GM23248 (cell line): ENCODE measurements around the gene ZFYVE19. TPM values are rescaled to one million over a fixed set of nuclear protein-coding genes. Genes with fewer than 3 reads are reported as not detected.

ENCODE experiments used
- DNase-seq: peaks from one replicate; pipeline ENCODE4 v3.0.0-alpha.2; 2015
- H2AFZ ChIP-seq: fragments of 200-600 bp; sonication (generic); 2 replicates; pipeline ENCODE4 v1.6.1; 2016; ENCODE audit warnings: antibody characterized with exemption
- H3F3A ChIP-seq: fragments of 200-600 bp; sonication (generic); 2 replicates; pipeline ENCODE4 v1.6.1; 2016; ENCODE audit warnings: mild to moderate bottlenecking, antibody characterized with exemption, mixed run types; ENCODE audit not compliant: insufficient read depth
- H3K27ac ChIP-seq: fragments of 200-600 bp; sonication (generic); 2 replicates; pipeline ENCODE4 v1.5.1; 2016; ENCODE audit warnings: mild to moderate bottlenecking
- H3K27me3 ChIP-seq: fragments of 200-600 bp; sonication (generic); replicated peaks from 2 replicates; pipeline ENCODE4 v1.6.1; 2016; ENCODE audit warnings: mild to moderate bottlenecking; ENCODE audit not compliant: insufficient read depth
- H3K36me3 ChIP-seq: fragments of 200-600 bp; sonication (generic); 2 replicates; pipeline ENCODE4 v1.6.1; 2016; ENCODE audit warnings: low read depth, mild to moderate bottlenecking
- H3K4me1 ChIP-seq: fragments of 200-600 bp; sonication (generic); 2 replicates; pipeline ENCODE4 v1.6.1; 2016; ENCODE audit warnings: mild to moderate bottlenecking; ENCODE audit not compliant: insufficient read depth
- H3K4me2 ChIP-seq: fragments of 200-600 bp; sonication (generic); one replicate; pipeline ENCODE4 v1.6.1; 2016; ENCODE audit warnings: mild to moderate bottlenecking; ENCODE audit not compliant: unreplicated experiment
- H3K4me3 ChIP-seq: fragments of 200-600 bp; sonication (generic); 2 replicates; pipeline ENCODE4 v1.5.1; 2016; ENCODE audit warnings: mild to moderate bottlenecking
- H3K79me2 ChIP-seq: fragments of 200-600 bp; sonication (generic); 2 replicates; pipeline ENCODE4 v1.6.1; 2016; ENCODE audit warnings: mild to moderate bottlenecking; ENCODE audit not compliant: insufficient read depth
- H3K9ac ChIP-seq: fragments of 200-600 bp; sonication (generic); 2 replicates; pipeline ENCODE4 v1.6.1; 2016; ENCODE audit warnings: mild to moderate bottlenecking
- H3K9me2 ChIP-seq: fragments of 200-600 bp; sonication (generic); 2 replicates; pipeline ENCODE4 v1.6.1; 2016; ENCODE audit warnings: mixed run types, mild to moderate bottlenecking, moderate library complexity; ENCODE audit not compliant: insufficient read depth
- H3K9me3 ChIP-seq: fragments of 200-600 bp; sonication (generic); one replicate; pipeline ENCODE4 v1.6.1; 2017; ENCODE audit warnings: low read depth
- H4K20me1 ChIP-seq: fragments of 200-600 bp; sonication (generic); 2 replicates; pipeline ENCODE4 v1.6.0; 2016; ENCODE audit not compliant: insufficient read depth
- EZH2 ChIP-seq: fragments of 200-600 bp; sonication (generic); IDR thresholded peaks from 2 replicates; pipeline ENCODE4 v1.6.1; 2018; ENCODE audit warnings: antibody characterized with exemption, mild to moderate bottlenecking; ENCODE audit not compliant: insufficient read depth, poor library complexity, severe bottlenecking
- EZH2phosphoT487 ChIP-seq: fragments of 200-600 bp; sonication (generic); IDR thresholded peaks from 2 replicates; pipeline ENCODE4 v1.6.1; 2018; ENCODE audit warnings: antibody characterized with exemption, moderate library complexity, mild to moderate bottlenecking, low read depth; ENCODE audit not compliant: insufficient read depth
- WGBS, 2 experiments: methylation state at CpG; one replicate each; pipeline ENCODE4 v1.1.6; 2015 to 2017; ENCODE audit warnings: low lambda C conversion rate in 2 of 2, low coverage in 1 of 2; ENCODE audit errors: missing lambda C conversion rate in 2 of 2; 5-methylcytosine and 5-hydroxymethylcytosine counted together
- in situ Hi-C: fragments of 300-500 bp; cut with MboI; formaldehyde crosslinking; loops from 2 replicates; pipeline ENCODE4 v1.15.0; 2020
- polyA plus RNA-seq: library from polyadenylated mRNA; unstranded; fragments of >200 nt; fragmentation: Nextera tagmentation; extraction: Ambion mirVana; gene quantifications from 2 replicates; pipeline ENCODE4 v1.2.1, GENCODE V29; 2016
- total RNA-seq: library from RNA; depleted of rRNA; stranded (reverse); fragments of >200 nt; shearing (Covaris generic); gene quantifications from 2 replicates; pipeline ENCODE4 v1.2.3, GENCODE V29; 2014

The ZFYVE19 gene
- total and polyA plus RNA-seq, 2 experiments from 2014 or later: 15.0 to 33.5 TPM

GRCh38 chr15:40775740-40776536 is 31.0 kb upstream of the ZFYVE19 start:
- no peaks in the 10 kb centered on the region for H3F3A ChIP-seq
- peaks cover 12% of the 10 kb centered on the region for H3K4me1 ChIP-seq
- TF ChIP-seq EZH2 (no peak), EZH2phosphoT487 (no peak)
- in situ Hi-C loops: no loop called here
- no peaks in the 10 kb centered on the region for H3K27me3 ChIP-seq
- WGBS, 2 experiments: 91 to 97% methylated on average over 8 to 14 of the region's 14 CpGs
- no peaks in the 10 kb centered on the region for H3K9me2 ChIP-seq
- H3K79me2 ChIP-seq: no peaks in the 10 kb centered on the region
- no peak overlapping the region for H3K4me3 ChIP-seq
- no peaks in the 10 kb centered on the region for H4K20me1 ChIP-seq
- H3K9me3 ChIP-seq: no peaks in the 10 kb centered on the region
- H3K9ac ChIP-seq: peak overlapping the region; percentile 62; the same call in 1 of the 2 replicates
- no peak overlapping the region for H2AFZ ChIP-seq
- no peak overlapping the region for H3K4me2 ChIP-seq
- no peak for DNase-seq
- no peak overlapping the region for H3K27ac ChIP-seq
- peaks cover 21% of the 10 kb centered on the region; the same call in 1 of the 2 replicates for H3K36me3 ChIP-seq

GRCh38 chr15:40776537-40777141 is 30.2 kb upstream of the ZFYVE19 start:
- no peaks in the 10 kb centered on the region for H4K20me1 ChIP-seq
- H3K27ac ChIP-seq: peak overlapping the region; percentile 37; the same call in 1 of the 2 replicates
- H3K9me3 ChIP-seq: no peaks in the 10 kb centered on the region
- no peak overlapping the region for H2AFZ ChIP-seq
- peak overlapping the region; percentile 62; the same call in 1 of the 2 replicates for H3K9ac ChIP-seq
- TF ChIP-seq EZH2: no peak
- H3K4me1 ChIP-seq: peaks cover 12% of the 10 kb centered on the region
- no peaks in the 10 kb centered on the region for H3F3A ChIP-seq
- peak overlapping the region; percentile 62 for H3K4me2 ChIP-seq
- H3K79me2 ChIP-seq: no peaks in the 10 kb centered on the region
- DNase-seq: peak; percentile 96
- in situ Hi-C loops: no loop called here
- no peak overlapping the region for H3K4me3 ChIP-seq
- 55 to 56% methylated on average over 11 of the region's 11 CpGs for WGBS, 2 experiments
- no peaks in the 10 kb centered on the region for H3K9me2 ChIP-seq
- H3K36me3 ChIP-seq: peaks cover 21% of the 10 kb centered on the region; the same call in 1 of the 2 replicates
- H3K27me3 ChIP-seq: no peaks in the 10 kb centered on the region

GRCh38 chr15:40782609-40783227 is 24.2 kb upstream of the ZFYVE19 start:
- H2AFZ ChIP-seq: no peak overlapping the region
- no peaks in the 10 kb centered on the region for H3K27me3 ChIP-seq
- H3F3A ChIP-seq: peaks cover 15% of the 10 kb centered on the region
- H3K36me3 ChIP-seq: peaks cover 13% of the 10 kb centered on the region; the same call in 1 of the 2 replicates
- H3K9me2 ChIP-seq: no peaks in the 10 kb centered on the region
- H3K4me1 ChIP-seq: peaks cover 12% of the 10 kb centered on the region
- H3K9me3 ChIP-seq: no peaks in the 10 kb centered on the region
- H3K4me3 ChIP-seq: no peak overlapping the region
- 78 to 81% methylated on average over 8 of the region's 8 CpGs for WGBS, 2 experiments
- TF ChIP-seq EZH2phosphoT487 (no peak), EZH2 (no peak)
- no peak overlapping the region for H3K4me2 ChIP-seq
- DNase-seq: peak; percentile 28
- no peak overlapping the region for H3K9ac ChIP-seq
- H3K27ac ChIP-seq: no peak overlapping the region
- peaks cover 41% of the 10 kb centered on the region for H3K79me2 ChIP-seq
- in situ Hi-C loops: no loop called here
- no peaks in the 10 kb centered on the region for H4K20me1 ChIP-seq

GRCh38 chr15:40785164-40785563 is 21.7 kb upstream of the ZFYVE19 start:
- Histone ChIP-seq H3K9ac (no peak overlapping the region), H3K4me1 (peaks cover 15% of the 10 kb centered on the region)
- in situ Hi-C loops: no loop called here

More at GRCh38 chr15:40785164-40785563, 21.7 kb upstream of the ZFYVE19 start:
- no peak overlapping the region for H2AFZ ChIP-seq
- H3K27me3 ChIP-seq: no peaks in the 10 kb centered on the region
- H3K9me2 ChIP-seq: no peaks in the 10 kb centered on the region
- H3K79me2 ChIP-seq: peaks cover 52% of the 10 kb centered on the region
- H3K36me3 ChIP-seq: no peaks in the 10 kb centered on the region
- no peak overlapping the region for H3K27ac ChIP-seq
- TF ChIP-seq EZH2: no peak
- TF ChIP-seq EZH2phosphoT487: no peak
- no peak overlapping the region for H3K4me3 ChIP-seq
- no peaks in the 10 kb centered on the region for H4K20me1 ChIP-seq
- peaks cover 18% of the 10 kb centered on the region for H3F3A ChIP-seq
- no peak for DNase-seq
- no peaks in the 10 kb centered on the region for H3K9me3 ChIP-seq
- no peak overlapping the region for H3K4me2 ChIP-seq
- 95 to 96% methylated on average over 3 of the region's 3 CpGs for WGBS, 2 experiments
